Peyer's patch (tissue), 4 donors: ENCODE data around the gene CHMP6. TPM values are rescaled to one million over a fixed set of nuclear protein-coding genes. Genes with fewer than 3 reads are reported as not detected.

ENCODE experiments used
- DNase-seq, 3 donors: peaks; one replicate each; pipeline ENCODE4 v3.0.0-alpha.2; 2017 to 2019
- H3K27ac ChIP-seq, 4 donors: fragments of 200-600 bp; sonication (generic); one replicate each; pipeline ENCODE4 v1.5.1; 2016 to 2019
- H3K27me3 ChIP-seq, 2 donors: fragments of 200-600 bp; sonication (generic); one replicate each; pipeline ENCODE4 v1.5.1; 2019
- H3K36me3 ChIP-seq, 3 donors: fragments of 200-600 bp; sonication (generic); one replicate each; pipeline ENCODE4 v1.5.1; 2016 to 2019
- H3K4me1 ChIP-seq, 4 donors: fragments of 200-600 bp; sonication (generic); one replicate each; pipeline ENCODE4 v1.5.1; 2016 to 2019
- H3K4me3 ChIP-seq, 4 donors: fragments of 200-600 bp; sonication (generic); 1 replicate in 3 of 4; 2 replicates in 1 of 4; pipeline ENCODE4 v1.5.1; 2016 to 2019; ENCODE audit warnings: mild to moderate bottlenecking in 1 of 4
- H3K9me3 ChIP-seq, 4 donors: fragments of 200-600 bp; sonication (generic); one replicate each; pipeline ENCODE4 v1.5.1; 2016 to 2019; ENCODE audit warnings: mild to moderate bottlenecking in 1 of 4
- CTCF ChIP-seq, 6 experiments: fragments of 450-650 bp in 4 of 6; fragments of 200-600 bp in 2 of 6; sonication (generic) in 1 of 6; IDR thresholded peaks; one replicate each; pipeline ENCODE4 v1.5.1; 2017 to 2019; ENCODE audit warnings: antibody characterized with exemption in 6 of 6, mild to moderate bottlenecking in 3 of 6, moderate library complexity in 1 of 6
- POLR2A ChIP-seq, 2 donors: fragments of 450-650 bp; IDR thresholded peaks; one replicate each; pipeline ENCODE4 v1.5.1; 2017; ENCODE audit warnings: antibody characterized with exemption in 2 of 2, mild to moderate bottlenecking in 2 of 2, moderate library complexity in 2 of 2
- total RNA-seq, 4 donors: library from RNA; depleted of rRNA; stranded (reverse); fragments of >200 nt; gene quantifications; one replicate each; pipeline ENCODE4 v1.1.0, GENCODE V29; 2016

Gene CHMP6
- total RNA-seq, 4 donors from 2014 or later: 29.9 to 57.8 (median 37.1) TPM

GRCh38 chr17:80970762-80971703 lies 20.6 kb upstream of the CHMP6 start:
- Histone ChIP-seq H3K4me3 (no peak overlapping the region), H3K27ac (no peak overlapping the region), H3K4me1 (peaks cover 0 to 26% (median 0%) of the 10 kb centered on the region in 4 donors), H3K36me3 (no peaks in the 10 kb centered on the region), H3K27me3 (no peaks in the 10 kb centered on the region), H3K9me3 (no peaks in the 10 kb centered on the region)
- TF ChIP-seq POLR2A (IDR thresholded peaks at IDR 0.05) (no peak), CTCF (IDR thresholded peaks at IDR 0.05) (no peak)
- no peak for DNase-seq

GRCh38 chr17:80971704-80972304 lies 19.8 kb upstream of the CHMP6 start:
- Histone ChIP-seq H3K4me1 (peaks cover 0 to 26% (median 0%) of the 10 kb centered on the region in 4 donors), H3K36me3 (no peaks in the 10 kb centered on the region), H3K27ac (no peak overlapping the region), H3K9me3 (no peaks in the 10 kb centered on the region), H3K4me3 (no peak overlapping the region), H3K27me3 (no peaks in the 10 kb centered on the region)
- no peak for DNase-seq
- TF ChIP-seq CTCF (IDR thresholded peaks at IDR 0.05) (no peak), POLR2A (IDR thresholded peaks at IDR 0.05) (no peak)

DNA sequence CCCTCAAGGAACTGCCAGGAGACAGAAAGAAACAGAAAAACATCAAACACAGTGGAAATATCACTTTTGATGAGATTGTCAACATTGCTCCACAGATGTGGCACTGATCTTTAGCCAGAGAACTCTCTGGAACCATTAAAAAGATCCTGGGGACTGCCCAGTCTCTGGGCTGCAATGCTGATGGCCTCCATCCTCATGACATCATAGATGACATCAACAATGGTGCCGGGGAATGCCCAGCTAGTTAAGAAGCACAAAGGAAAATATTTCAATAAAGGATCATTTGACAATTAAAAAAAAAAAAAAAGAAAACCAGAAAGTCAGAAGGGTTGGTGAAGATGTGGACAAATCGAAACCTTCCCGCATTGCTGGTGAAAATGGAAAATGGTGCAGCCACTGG lies 14.9 kb upstream of the CHMP6 start:
- Histone ChIP-seq H3K4me1 (peaks cover 0 to 12% (median 5%) of the 10 kb centered on the region in 4 donors), H3K27me3 (no peaks in the 10 kb centered on the region), H3K4me3 (no peak overlapping the region), H3K36me3 (no peaks in the 10 kb centered on the region), H3K9me3 (no peaks in the 10 kb centered on the region), H3K27ac (no peak overlapping the region)
- no peak for DNase-seq
- TF ChIP-seq POLR2A (IDR thresholded peaks at IDR 0.05) (no peak), CTCF (IDR thresholded peaks at IDR 0.05) (no peak)

DNA sequence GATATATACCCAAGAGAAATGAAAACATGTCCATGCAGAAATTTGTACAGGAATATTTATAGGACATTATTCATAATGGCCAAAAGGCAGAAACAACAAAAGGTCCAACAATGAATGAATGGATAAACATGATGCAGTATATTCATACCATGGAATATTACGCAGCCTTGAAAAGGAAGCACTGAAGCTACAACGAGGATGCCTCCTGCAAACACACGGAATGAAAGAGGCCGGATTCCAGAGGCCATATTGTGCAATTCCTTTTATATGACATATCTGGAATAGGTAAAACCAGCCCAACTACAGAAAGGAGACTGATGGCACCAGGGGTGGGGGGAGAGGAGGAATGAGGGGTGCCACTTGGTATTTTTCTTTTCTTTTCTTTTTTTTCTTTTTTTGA lies 14.5 kb upstream of the CHMP6 start:
- DNase-seq: no peak
- Histone ChIP-seq H3K4me3 (no peak overlapping the region), H3K27me3 (no peaks in the 10 kb centered on the region), H3K9me3 (no peaks in the 10 kb centered on the region), H3K27ac (no peak overlapping the region), H3K4me1 (peaks cover 0 to 12% (median 5%) of the 10 kb centered on the region in 4 donors), H3K36me3 (no peaks in the 10 kb centered on the region)
- no peak for TF ChIP-seq CTCF (IDR thresholded peaks at IDR 0.05)
- no peak for TF ChIP-seq POLR2A (IDR thresholded peaks at IDR 0.05)

DNA sequence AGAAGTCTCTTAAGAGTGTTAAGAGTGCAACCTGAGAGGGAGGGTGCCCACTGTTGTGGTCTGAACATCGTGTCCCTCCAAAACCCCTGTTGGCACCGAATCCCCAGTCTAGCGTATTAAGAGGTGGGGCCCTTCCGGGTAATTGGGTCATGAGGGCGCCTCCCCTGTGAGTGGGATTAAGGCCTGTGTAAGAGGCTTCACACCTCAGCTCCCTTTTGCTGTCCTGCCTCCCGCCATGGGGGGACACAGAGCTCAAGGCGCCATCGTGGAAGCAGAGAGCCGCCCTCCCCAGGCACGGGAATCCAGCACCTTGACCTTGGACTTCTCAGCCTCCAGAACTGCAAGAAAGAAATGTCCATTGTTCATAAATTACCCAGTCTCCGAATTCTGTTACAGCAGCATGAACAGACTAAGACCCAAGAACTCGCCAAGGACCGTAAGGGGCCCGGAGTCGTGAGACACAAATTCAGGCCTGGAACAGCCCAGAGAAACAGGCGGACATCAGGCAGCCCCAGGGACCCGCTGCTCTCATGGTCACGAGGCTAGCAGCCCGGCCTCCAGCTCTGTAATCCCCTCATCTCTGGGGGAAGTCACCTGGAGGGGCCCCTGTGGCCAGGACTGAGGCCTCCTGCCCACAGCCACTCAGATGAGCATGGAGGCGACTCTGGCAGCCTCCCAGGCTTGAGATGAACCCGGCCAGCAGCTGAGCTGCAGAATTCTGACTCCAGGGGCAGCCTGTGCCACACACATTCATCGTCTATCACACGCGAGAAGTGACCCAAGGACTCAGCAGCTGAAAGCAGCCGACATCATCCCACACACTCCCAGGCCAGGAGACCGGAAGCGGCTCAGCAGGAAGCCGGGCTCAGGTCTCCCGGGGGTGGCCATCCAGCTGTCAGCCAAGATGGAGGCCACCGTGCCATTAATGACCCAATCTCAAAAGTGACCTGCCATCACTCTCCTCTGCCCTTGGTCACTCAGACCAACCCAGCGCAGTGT lies 12.8 kb upstream of the CHMP6 start:
- no peak for DNase-seq
- no peaks in the 10 kb centered on the region for H3K36me3 ChIP-seq
- no peak overlapping the region for H3K4me3 ChIP-seq
- H3K9me3 ChIP-seq: no peaks in the 10 kb centered on the region
- no peaks in the 10 kb centered on the region for H3K27me3 ChIP-seq
- TF ChIP-seq CTCF (IDR thresholded peaks at IDR 0.05) (no peak), POLR2A (IDR thresholded peaks at IDR 0.05) (no peak)
- H3K27ac ChIP-seq: no peak overlapping the region
- peaks cover 0 to 12% (median 5%) of the 10 kb centered on the region in 4 donors for H3K4me1 ChIP-seq
